GM12875 (cell line): ENCODE measurements around the gene ULK2.

Experiments used
- H3K4me3 ChIP-seq: one replicate; pipeline ENCODE4 v1.5.1; 2011; ENCODE audit warnings: low read depth, low read length, control low read depth
- TF ChIP-seq, protein P1 (sequence below): IDR thresholded peaks from 2 replicates; pipeline ENCODE4 v1.5.1; 2011; ENCODE audit warnings: low read depth, mild to moderate bottlenecking, control low read depth, inconsistent platforms, low read length, moderate library complexity, borderline replicate concordance; ENCODE audit not compliant: insufficient read depth

The ULK2 gene

DNA sequence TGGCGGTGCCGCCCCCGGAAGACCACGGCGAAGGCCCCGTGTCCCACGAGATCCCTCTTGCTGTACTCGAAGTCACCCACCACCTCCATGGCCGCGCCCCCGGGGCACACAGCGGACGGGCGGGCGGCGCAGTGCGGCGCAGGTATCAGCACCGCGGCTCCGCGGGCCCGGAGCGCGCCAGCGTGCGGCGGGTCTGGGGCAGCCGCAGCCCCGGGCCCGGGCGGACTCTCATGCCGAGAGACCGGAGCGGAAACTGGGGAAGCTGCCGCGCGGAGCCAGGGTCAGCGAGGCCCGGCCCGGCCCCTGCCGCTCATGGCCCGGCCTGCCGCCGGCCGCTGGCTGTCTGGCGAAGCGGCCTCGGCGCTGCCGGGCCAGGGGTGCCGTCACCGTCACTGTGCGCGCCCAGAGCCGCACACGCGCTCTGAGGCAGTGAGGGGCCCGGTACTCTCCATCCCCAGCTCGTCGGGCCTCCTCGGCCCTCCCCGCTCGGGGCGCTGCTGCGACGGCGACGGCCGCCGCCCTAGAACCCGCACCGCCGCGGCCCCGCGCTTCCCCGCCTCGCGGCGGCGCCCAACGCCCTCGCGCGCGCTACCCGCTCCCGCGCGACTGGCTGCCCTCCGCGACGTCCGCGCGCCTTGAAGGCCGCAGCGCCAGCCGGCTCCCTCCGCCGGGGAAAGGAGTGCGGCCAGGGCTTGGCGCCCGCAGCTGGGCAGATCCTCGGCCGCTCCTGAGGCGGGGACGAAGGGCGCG lies at the start of gene ULK2:
ULK2 (minus strand) TSS at position 608 of the 750 bp plus-strand sequence; CDS start at position 89, 519 bp downstream.
- TF ChIP-seq, protein P1, sequence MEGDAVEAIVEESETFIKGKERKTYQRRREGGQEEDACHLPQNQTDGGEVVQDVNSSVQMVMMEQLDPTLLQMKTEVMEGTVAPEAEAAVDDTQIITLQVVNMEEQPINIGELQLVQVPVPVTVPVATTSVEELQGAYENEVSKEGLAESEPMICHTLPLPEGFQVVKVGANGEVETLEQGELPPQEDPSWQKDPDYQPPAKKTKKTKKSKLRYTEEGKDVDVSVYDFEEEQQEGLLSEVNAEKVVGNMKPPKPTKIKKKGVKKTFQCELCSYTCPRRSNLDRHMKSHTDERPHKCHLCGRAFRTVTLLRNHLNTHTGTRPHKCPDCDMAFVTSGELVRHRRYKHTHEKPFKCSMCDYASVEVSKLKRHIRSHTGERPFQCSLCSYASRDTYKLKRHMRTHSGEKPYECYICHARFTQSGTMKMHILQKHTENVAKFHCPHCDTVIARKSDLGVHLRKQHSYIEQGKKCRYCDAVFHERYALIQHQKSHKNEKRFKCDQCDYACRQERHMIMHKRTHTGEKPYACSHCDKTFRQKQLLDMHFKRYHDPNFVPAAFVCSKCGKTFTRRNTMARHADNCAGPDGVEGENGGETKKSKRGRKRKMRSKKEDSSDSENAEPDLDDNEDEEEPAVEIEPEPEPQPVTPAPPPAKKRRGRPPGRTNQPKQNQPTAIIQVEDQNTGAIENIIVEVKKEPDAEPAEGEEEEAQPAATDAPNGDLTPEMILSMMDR = peak; percentile 23

DNA sequence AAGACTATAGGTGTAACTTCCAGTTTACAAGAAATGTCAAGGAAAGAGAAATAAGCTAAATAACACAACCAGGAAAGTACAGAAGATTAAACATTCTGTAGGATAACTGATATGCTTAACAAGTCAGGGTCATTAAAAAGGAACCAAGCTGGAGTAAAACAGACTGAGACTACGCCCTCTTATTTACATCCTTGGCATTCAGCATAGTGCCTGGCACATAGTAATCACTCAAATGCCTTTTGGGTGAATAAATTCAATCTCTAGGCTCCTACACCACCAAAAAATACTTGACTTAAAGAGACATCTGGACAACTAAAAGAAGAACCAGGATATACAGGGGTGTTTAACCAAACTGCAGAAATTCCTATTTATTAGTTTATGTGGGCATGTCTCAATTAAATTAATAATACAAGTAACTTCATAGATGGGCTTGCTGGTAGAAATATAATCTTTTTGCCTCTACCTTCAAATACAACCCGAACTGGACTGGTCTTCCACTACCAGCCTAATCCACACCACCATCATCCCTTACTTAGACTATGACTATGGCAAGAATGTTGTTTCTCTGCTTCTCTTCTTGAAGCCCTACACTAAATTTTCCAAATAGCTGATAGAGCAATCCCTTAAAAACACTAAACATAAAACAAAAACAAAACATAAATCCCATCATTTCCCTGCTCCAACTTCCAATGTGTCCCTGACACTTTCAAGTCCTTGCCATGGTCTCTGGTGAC lies 47.7 kb upstream of the ULK2 start:
- no peak overlapping the region for H3K4me3 ChIP-seq
- TF ChIP-seq, protein P1 = no peak

More for the DNA sequence above, at the start of gene ULK2:
- H3K4me3 ChIP-seq = peak within 1 kb of the TSS; percentile 73

DNA sequence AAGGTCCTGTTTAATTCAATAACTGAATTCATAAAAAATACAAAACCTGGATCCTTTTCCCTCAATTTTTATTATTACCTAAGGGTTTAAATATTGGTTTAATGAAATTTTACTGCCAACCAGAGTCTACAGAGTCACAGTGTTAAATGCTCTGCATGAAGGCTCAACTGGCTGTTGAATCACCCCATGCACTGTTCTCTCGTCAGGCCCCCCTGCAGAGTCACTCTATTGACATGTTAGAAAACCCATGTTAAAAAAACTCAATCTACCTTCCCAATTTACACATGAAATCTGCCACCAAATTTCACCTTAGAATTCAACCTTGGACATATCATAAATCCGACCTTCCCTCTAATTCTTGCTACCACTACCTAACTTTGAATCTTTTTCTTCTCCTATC lies 43.3 kb upstream of the ULK2 start:
- TF ChIP-seq, protein P1 = no peak
- H3K4me3 ChIP-seq = no peak overlapping the region

DNA sequence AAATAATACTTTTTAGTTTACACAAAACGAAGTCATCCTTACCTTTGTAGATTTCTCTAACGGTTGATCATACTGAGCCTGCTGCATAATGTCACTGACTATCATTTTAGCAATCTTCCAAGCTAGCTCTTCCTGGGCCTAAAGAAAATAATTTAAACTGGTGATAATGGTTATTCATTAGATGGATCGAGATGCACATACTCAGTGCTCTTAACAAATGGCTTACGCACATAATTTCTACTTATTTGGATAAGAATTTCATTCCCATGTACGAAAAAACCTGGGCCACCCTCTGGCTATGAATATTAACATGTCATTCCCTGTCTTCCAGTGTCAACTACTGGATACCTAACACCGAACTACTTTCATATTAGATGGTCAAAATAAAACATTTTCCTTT lies 41.4 kb upstream of the ULK2 start:
- no peak overlapping the region for H3K4me3 ChIP-seq
- TF ChIP-seq, protein P1 = no peak

DNA sequence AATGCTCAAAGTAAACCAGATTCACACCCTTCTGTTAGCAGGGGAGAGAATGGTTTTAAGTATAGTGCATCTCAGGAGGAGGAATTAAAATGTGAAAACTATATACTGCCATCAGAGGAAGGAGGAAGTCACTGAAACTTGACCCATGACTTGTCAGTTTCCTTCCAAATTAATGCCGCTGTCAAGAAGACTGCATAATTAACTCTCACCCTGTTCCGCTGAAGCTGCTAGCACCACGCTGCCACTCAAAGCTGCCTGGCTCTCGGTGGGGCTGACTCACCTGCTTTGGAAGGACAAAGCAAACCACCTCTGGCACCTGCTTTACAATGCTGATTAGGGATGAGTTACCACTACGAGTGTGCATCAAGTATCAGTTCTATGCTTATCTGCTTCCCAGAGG lies 37.8 kb upstream of the ULK2 start:
- no peak overlapping the region for H3K4me3 ChIP-seq
- TF ChIP-seq, protein P1 = no peak

DNA sequence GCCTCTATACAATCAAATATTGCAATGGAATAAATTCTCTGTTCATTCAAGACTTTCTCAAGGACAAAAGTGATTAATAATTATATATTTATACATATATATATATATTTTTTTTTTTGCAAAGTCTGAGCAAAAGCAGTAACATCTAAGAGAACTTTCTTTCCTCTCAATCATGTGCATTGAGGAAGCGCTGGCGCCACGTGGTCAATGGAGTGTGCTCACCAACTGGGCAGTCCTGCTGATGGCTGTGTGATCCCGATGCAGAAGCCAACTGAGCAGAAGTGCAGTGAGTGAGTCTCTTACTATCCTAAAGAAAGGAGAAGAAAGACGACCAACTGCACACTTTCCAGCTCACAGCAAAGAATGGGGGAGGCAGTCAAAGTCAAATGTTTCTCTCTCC lies 37.2 kb upstream of the ULK2 start:
- TF ChIP-seq, protein P1 = no peak
- H3K4me3 ChIP-seq = no peak overlapping the region

DNA sequence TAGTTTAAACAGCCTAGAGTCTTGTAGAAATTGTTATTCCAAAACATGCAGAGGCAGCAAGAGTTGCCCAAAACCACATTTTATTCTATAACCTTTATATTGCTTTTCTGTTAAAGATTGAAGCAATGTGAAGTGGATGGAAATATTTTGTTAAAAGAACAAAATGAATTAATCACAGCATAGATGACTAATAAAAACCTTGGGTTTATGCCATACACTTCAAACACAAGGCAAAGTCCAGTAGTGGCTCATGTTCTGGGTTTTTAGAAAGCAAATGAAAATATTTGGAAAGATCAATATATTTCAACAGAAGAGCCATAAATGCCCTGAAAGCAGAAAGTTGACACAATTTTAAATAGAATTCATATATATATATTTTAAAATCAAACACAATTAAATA lies 36.7 kb upstream of the ULK2 start:
- H3K4me3 ChIP-seq = no peak overlapping the region
- TF ChIP-seq, protein P1 = no peak
